CD4-positive, alpha-beta T cell treated with Interleukin-21 for 1 hour (primary cell): ENCODE results near the gene DUSP7.

ENCODE experiments used
- DNase-seq: peaks from one replicate; pipeline ENCODE4 v3.0.0-alpha.2; 2020

DUSP7 gene

GRCh38 chr3:52086461-52086860 lies 30.1 kb upstream of the DUSP7 start:
- DNase-seq: no peak

- DNase-seq: no peak
These were observed 29.4 kb upstream of the DUSP7 start for GRCh38 chr3:52085681-52086282.

GRCh38 chr3:52084954-52085680 lies 28.7 kb upstream of the DUSP7 start:
- no peak for DNase-seq

GRCh38 chr3:52084216-52084945 lies 28.0 kb upstream of the DUSP7 start:
- DNase-seq: no peak

GRCh38 chr3:52083556-52084087 lies 27.3 kb upstream of the DUSP7 start:
- DNase-seq: no peak

- no peak for DNase-seq
These were observed 26.6 kb upstream of the DUSP7 start for GRCh38 chr3:52082951-52083350.

DNA sequence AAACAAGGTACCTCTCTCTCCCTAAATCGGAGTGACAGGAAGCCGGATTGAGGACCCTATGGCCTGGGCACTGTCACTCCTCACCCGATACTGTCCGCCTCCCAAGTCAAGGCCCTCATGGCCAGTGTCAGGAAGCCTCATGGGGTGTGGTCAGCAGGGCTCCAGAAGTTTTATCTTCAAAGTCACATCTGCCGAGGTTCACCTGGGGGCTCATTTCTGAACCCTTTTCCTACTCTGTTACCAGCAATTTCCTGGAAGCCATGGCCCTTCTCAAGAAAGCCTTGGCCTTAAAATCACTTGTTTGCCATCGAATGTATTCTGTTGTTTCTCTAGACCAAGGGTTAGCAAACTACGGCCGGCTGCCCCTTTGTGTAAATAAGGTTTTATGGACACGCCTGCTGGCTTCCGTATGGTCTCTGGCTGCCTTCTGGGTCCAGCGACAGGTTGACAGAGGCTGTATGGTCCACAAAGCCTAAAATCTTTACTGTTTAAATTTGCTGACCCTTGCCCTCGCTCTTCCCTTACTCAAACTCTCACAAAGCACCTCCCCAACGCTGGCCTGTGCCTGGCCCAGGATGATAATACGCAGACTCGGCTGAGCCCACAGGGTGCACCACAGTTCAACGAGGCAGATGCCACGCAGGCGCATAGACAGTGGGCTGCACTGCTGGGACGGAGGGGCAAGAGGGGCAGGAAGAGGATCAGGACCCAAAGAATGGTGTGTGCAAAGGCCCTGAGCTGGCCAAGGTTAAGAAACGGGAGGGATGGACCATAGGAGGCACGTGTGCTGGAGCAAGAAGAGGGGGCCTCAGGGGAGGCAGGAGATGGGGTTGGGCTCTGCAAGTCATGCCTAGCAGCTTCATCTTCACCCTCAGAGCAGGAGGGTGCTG lies 24.7 kb upstream of the DUSP7 start:
- DNase-seq: no peak

- DNase-seq: no peak
These were observed 23.6 kb upstream of the DUSP7 start for GRCh38 chr3:52079958-52080357.

GRCh38 chr3:52078781-52079560 lies 22.6 kb upstream of the DUSP7 start:
- DNase-seq: no peak

GRCh38 chr3:52077925-52078324 lies 21.6 kb upstream of the DUSP7 start:
- DNase-seq: no peak

- no peak for DNase-seq
These were observed 20.8 kb upstream of the DUSP7 start for GRCh38 chr3:52076896-52077780.

- DNase-seq: no peak
These were observed 17.1 kb upstream of the DUSP7 start for GRCh38 chr3:52073490-52073889.

DNA sequence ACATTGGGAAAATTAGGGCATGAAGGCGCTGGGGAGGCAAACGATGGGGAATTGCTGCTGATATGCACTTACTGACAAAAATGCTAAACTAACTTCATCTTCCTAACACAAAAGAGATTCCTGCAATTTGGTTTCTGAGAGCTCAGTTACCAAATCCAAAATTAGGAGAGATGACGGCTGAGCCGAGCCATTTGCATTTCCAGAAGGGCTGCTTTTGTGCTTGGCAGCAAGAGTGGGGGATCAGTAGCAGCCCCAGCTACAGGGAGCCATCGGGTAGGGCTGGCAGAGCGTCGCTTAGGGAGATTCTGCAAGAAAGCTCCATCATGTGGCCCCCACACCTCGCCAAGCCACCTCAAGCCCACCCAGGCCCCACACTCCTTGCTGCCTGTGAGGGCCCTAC lies 16.1 kb upstream of the DUSP7 start:
- no peak for DNase-seq

DNA sequence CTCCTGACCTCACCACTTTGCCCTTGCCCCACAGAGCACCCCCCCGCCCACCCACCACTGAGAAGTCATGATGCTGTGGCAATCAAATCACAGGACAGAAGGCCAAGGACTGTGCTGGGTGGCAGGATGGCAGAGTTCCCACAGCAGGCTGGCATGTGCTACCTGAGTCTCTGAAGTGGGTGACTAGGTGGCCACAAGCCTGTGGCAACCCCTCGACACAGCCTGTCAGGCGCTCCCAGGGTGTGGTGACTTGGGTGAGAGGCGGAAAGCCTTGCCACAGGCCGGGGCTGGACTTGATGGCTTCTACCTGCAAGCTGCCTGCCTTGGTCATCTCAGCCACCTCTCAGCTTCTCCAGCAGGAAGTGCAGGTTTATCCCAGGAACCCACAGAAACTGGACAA lies 15.6 kb upstream of the DUSP7 start:
- peak; percentile 19 for DNase-seq

GRCh38 chr3:52070724-52071621 lies 14.6 kb upstream of the DUSP7 start:
- no peak for DNase-seq

- no peak for DNase-seq
These were observed 13.5 kb upstream of the DUSP7 start for GRCh38 chr3:52069855-52070254.

DNA sequence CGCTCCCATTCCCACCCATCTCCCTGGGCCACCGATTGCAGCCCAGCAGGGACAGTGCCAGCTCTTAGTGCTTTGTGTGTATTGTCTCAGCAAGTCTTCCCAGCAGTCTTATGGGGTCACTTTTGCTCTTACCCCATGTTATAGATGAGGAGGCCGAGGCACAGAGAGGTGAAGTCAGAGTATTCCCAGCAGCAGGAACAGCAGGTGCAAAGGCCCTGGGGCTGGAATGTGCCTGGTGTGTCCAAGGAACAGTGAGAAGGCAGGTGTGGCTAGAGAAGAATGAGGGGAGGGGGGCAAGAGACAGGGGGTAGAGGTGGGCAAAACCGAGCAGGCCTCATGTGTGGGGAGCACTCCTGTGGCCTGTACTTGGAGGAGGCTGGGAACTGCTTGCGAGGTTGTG lies 12.8 kb upstream of the DUSP7 start:
- no peak for DNase-seq

DNA sequence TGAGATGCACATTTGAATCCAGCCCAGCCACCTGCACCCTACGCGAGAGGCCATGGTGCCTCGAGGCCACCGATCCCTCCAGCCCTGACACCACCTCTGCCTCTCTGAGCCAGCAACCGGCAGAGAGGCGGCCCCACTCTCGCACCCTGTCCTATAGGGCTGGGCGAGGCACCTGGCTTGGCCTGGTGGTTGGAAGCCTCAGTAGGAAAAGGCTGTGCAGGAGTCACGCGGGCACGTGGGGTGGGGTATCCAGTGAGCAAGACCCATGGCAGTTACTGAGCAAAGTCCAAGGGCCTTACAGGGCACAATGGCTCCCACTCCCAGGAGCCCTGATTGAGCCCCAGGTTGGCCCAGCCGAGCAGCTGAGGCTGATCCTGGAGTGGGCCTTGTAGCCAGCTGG lies 12.4 kb upstream of the DUSP7 start:
- no peak for DNase-seq

DNA sequence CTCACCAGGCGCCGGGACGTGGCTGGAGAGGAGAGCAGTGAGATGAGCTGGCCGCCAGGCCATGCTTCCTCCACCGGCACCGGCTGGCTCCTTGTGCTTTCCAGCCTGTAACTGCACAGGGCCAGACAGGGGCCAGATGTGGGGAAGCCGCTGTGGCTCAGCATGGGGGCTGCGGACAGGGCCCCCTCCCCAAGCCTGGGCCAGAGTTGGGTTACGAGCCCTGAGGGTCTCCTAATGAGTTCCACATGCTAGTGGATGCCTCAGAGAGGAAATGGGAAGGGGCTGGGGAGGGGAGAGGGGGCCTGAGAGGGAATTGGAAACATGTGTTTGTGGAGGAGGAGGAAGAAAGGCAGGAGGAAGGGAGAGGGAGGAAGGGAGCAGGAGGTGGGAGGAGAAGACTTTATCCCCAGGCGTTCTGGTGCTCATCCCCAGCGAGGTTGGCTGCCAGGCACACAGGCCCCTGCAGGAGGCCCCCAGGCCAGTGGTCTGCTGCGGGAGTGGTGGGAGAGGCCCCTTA lies 11.7 kb upstream of the DUSP7 start:
- DNase-seq: no peak

DNA sequence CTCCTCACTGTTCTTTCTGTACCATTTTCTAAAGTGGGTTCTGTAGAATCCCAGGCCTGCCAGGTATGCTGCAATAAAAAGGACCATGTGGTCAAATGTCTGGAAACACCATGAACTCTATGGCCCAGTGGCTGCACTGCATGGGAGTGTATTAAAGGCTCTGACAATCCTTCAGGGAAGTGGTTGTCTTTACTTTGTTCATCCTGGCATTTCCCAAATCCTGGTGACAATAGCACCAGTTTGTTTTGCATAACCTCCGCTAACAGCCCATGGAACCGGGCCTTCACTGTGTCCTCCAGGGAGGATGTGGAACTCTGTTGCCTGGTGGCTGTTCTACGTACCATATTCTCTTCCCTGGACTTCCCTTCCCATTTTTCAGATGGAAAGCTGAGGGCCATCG lies 11.2 kb upstream of the DUSP7 start:
- DNase-seq: no peak
